Measurements from ENCODE around the gene AHSG. TPM values are rescaled to one million over a fixed set of nuclear protein-coding genes. Genes with fewer than 3 reads are reported as not detected.

The AHSG gene
- polyA plus RNA-seq, 6 donors from 2014 or later = not detected

DNA sequence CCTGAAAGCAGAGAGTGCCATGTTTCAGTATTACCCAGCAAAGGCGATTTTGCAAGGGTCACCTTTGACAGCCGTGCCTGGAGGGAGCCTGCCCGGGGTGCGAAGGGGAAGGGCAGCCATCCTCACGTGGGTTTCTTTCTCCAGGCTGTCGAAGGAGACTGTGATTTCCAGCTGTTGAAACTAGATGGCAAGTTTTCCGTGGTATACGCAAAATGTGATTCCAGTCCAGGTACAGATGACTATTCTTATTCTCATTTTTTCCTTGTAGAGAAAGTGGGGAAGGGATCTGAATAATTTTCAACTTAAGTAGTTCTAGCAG, 3.4 kb downstream of the AHSG start:
- no peak overlapping the region for H3K27ac Mint-ChIP-seq
- H3K9me3 Mint-ChIP-seq = no peaks in the 10 kb centered on the region
- no peak for ATAC-seq (ENCODE audit: low read depth in 2 of 2)
- H3K27me3 Mint-ChIP-seq = peaks cover 50 to 64% (median 55%) of the 10 kb centered on the region in 3 donors
- no peak overlapping the region for H3K4me3 Mint-ChIP-seq
- peaks cover 14 to 24% (median 17%) of the 10 kb centered on the region in 3 donors for H3K4me1 Mint-ChIP-seq
- H3K36me3 Mint-ChIP-seq = no peaks in the 10 kb centered on the region
- DNase-seq = no peak

DNA sequence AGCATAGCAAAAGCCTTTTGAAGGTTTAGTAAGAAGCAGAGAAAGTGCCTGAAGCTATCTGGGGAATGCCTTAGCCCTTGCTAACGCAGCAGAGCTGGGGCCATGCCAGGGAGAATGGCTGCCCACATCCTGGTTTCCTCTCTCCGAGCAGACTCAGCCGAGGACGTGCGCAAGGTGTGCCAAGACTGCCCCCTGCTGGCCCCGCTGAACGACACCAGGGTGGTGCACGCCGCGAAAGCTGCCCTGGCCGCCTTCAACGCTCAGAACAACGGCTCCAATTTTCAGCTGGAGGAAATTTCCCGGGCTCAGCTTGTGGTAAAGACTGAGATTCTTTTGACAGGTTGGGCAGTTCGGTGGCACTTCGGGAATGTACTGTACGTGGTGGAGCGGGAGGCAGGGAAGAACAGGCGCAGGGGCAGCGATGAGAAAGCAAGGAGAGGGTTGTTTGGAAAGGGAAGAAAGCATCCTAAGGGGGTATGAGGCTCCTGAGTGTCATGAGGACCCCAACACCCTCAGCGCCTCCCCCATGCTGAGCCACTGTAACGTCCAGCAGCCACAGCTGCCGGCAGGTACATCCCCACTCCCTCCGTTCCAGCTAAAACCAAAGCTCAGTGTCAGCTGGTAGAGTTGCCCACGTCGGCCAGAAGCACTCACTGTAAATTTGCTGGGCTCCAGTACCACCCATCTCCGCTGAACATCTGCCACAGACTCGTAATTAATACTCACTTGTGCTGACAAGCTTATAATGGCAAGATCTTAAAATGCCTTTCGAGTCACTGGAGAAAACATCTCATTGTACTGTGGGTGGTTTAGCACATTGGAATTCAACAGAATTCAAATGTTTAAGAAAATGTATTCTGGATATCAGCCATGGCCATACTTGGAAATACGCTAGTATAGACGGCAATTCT, 4.4 kb downstream of the AHSG start:
- Mint-ChIP-seq H3K36me3 (no peaks in the 10 kb centered on the region), H3K9me3 (no peaks in the 10 kb centered on the region), H3K27me3 (peaks cover 50 to 59% (median 56%) of the 10 kb centered on the region in 3 donors), H3K4me3 (peak overlapping the region in 6 of 8 donors; percentile 39 to 71 (median 66)), H3K4me1 (peaks cover 14 to 24% (median 17%) of the 10 kb centered on the region in 3 donors), H3K27ac (peak overlapping the region in 1 of 6 donors; percentile 64)
- peak; percentile 89 to 92 for ATAC-seq (ENCODE audit: low read depth in 2 of 2)
- DNase-seq = peak; percentile 69

DNA sequence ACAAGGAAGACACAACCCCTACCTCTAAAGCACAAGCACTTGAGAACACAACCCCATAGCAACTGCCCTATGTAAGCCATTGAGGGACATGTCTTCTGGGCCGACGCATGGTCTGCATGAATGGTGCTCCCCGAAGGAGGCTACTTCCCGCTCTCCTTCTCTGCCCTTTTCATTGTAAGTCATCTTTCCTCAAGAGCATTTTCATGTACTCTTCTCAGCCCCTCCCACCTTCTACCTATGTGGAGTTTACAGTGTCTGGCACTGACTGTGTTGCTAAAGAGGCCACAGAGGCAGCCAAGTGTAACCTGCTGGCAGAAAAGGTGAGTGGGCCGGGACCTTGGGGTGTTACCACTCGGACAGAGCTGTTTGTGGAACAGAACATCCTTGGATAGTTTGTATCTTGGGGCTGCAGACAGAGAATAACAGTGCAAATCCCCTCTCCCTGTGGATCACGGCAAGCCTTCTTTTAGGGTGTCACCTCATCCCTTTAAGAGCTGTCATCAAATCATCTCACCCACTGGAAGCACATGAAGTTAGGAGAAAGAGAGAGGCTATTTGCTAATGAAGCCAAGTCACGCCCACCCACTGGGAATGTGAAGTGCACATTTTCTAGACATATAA, 5.6 kb downstream of the AHSG start:
- H3K27ac Mint-ChIP-seq = peak overlapping the region in 1 of 6 donors; percentile 65
- no peak for DNase-seq
- no peak for ATAC-seq (ENCODE audit: low read depth in 2 of 2)
- peaks cover 14 to 24% (median 17%) of the 10 kb centered on the region in 3 donors for H3K4me1 Mint-ChIP-seq
- H3K4me3 Mint-ChIP-seq = peak overlapping the region in 1 of 8 donors; percentile 23
- peaks cover 50 to 60% (median 57%) of the 10 kb centered on the region in 3 donors for H3K27me3 Mint-ChIP-seq
- no peaks in the 10 kb centered on the region for H3K36me3 Mint-ChIP-seq
- no peaks in the 10 kb centered on the region for H3K9me3 Mint-ChIP-seq

DNA sequence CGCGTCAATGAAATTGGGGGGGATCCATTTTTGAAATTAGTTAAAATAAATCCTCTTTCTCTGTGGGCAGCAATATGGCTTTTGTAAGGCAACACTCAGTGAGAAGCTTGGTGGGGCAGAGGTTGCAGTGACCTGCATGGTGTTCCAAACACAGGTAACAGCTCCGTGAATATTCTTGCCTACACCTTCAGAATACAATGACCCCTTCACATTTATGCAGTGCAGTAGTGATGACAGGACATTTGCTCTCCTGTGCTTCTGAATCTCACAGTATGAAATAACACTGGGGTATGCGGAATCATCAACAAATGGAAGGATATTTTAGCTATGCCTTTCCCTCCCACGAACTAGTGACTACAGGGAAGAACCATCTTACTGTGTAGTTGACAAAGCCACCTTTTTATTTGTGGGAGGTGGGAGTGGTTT, 6.9 kb downstream of the AHSG start:
- H3K4me3 Mint-ChIP-seq = no peak overlapping the region
- H3K4me1 Mint-ChIP-seq = peaks cover 8 to 17% (median 11%) of the 10 kb centered on the region in 3 donors
- DNase-seq = no peak
- H3K9me3 Mint-ChIP-seq = no peaks in the 10 kb centered on the region
- H3K27me3 Mint-ChIP-seq = peaks cover 48 to 52% (median 49%) of the 10 kb centered on the region in 3 donors
- H3K36me3 Mint-ChIP-seq = no peaks in the 10 kb centered on the region
- H3K27ac Mint-ChIP-seq = no peak overlapping the region
- no peak for ATAC-seq (ENCODE audit: low read depth in 2 of 2)

DNA sequence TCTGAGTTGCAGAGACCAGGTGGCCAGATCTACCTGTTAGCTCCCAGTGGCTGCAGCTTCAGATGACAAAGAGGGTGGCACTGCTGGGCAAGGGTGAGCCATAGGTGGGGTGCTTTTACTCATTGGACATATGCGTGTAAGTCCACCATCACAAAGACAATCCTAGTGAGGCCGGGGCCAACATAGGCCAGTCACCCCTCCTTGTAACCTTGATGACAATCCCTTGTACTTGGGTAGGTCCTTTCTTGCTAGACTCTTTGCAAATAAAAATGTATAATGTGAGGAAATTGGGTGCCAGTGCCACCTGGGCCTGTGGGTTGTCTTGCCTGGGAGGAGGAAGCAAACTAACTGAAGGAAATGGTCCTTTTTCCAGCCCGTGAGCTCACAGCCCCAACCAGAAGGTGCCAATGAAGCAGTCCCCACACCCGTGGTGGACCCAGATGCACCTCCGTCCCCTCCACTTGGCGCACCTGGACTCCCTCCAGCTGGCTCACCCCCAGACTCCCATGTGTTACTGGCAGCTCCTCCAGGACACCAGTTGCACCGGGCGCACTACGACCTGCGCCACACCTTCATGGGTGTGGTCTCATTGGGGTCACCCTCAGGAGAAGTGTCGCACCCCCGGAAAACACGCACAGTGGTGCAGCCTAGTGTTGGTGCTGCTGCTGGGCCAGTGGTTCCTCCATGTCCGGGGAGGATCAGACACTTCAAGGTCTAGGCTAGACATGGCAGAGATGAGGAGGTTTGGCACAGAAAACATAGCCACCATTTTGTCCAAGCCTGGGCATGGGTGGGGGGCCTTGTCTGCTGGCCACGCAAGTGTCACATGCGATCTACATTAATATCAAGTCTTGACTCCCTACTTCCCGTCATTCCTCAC, 7.6 kb downstream of the AHSG start:
- no peak for ATAC-seq (ENCODE audit: low read depth in 2 of 2)
- H3K27ac Mint-ChIP-seq = no peak overlapping the region
- no peaks in the 10 kb centered on the region for H3K36me3 Mint-ChIP-seq
- peaks cover 42 to 48% (median 44%) of the 10 kb centered on the region in 3 donors for H3K27me3 Mint-ChIP-seq
- no peak overlapping the region for H3K4me3 Mint-ChIP-seq
- peaks cover 5 to 13% (median 8%) of the 10 kb centered on the region in 3 donors for H3K4me1 Mint-ChIP-seq
- DNase-seq = no peak
- no peaks in the 10 kb centered on the region for H3K9me3 Mint-ChIP-seq

DNA sequence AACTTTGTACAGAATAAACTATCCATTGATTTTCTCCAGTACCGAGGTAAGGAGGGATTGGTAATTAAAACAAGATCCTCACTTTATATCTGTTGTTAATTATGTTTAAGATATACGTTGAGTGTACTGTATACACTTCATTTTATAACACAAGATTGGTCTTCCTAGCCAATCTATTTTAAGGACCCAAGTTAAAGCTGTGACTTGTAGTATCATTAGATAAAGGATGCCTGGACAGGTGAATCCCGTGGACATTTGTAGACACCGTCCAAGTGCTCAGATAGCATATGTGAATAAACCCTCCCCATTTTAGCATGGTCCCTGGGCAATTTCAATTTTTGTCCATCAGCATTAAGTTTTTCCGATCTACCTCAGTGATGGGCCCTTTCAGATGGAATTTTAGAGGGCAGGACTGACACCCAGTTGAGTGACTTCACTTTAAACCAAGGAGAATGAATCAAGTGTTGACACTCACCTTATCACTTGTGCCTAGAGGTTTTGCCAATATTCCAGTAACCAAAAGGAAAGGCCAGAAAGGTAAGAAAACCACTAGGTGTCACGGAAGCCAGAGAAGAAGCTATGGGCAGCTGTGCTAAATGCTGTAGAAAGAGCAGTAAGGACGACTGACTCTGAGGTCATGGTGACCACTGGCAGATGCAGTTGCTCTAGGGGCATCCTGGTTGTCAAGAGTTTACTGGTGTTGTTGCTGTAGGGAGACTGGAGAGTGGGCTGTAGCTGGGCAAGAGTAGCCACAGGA, 9.2 kb downstream of the AHSG start:
- Mint-ChIP-seq H3K9me3 (no peaks in the 10 kb centered on the region), H3K4me1 (peaks cover 3 to 7% (median 3%) of the 10 kb centered on the region in 3 donors), H3K27me3 (peaks cover 39 to 43% (median 40%) of the 10 kb centered on the region in 3 donors), H3K27ac (no peak overlapping the region), H3K4me3 (no peak overlapping the region), H3K36me3 (no peaks in the 10 kb centered on the region)
- ATAC-seq (ENCODE audit: low read depth in 2 of 2) (no peak), DNase-seq (no peak)

DNA sequence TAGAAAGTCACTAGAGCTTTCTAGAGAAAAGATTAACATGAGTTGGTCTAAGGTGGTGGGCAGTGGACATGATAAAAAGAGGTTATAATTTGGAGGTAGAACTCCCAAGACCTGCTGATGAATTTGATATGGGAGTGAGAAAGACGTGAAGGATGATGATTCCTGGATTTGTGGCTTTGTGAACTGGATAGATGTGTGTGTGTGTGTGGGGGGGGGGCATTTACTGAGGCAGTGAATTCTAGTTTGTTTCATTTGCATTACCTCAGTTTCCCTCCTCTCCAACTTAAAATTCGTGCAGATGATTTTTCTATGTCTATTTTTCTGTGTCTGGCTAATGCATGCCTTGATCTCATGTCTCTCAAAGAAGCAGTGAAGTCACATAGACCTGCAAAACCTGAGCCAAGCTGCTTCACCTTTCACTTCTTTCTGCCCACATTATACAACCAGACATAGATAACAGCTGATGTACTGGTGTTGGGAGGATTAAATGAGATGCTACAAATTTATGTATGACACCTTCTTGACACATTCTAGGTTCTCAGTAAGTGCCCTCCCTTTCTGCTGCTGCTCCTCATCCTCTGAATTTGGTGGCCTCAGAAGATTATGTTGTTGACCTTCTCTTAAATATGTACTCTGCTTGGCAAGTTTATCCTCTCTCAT, 9.9 kb downstream of the AHSG start:
- Mint-ChIP-seq H3K9me3 (no peaks in the 10 kb centered on the region), H3K27ac (no peak overlapping the region), H3K4me1 (no peaks in the 10 kb centered on the region), H3K27me3 (peaks cover 32 to 37% (median 33%) of the 10 kb centered on the region in 3 donors), H3K4me3 (no peak overlapping the region), H3K36me3 (no peaks in the 10 kb centered on the region)
- DNase-seq (no peak), ATAC-seq (ENCODE audit: low read depth in 2 of 2) (no peak)

DNA sequence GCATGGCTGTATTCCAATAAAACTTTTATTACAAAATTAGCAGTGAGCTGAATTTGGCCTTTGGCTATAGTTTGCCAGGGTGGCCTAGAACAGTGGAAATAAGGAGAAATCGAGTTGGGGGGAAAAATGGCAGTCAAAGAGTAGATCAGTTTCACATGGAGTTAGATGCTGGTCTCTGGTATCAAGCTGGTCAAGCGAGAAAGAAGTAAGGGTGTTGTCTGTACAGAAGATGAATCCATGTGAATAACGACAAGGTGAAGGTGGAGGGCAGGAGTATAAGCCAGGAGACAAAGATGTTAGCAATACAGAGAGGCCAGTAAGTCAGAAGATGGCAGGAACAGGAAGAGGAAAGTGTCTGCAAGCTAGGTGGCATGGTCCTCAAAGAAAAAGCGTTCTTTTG, 11.7 kb downstream of the AHSG start:
- Mint-ChIP-seq H3K4me3 (no peak overlapping the region), H3K27me3 (peaks cover 23 to 32% (median 29%) of the 10 kb centered on the region in 3 donors), H3K4me1 (no peaks in the 10 kb centered on the region), H3K27ac (no peak overlapping the region), H3K36me3 (no peaks in the 10 kb centered on the region), H3K9me3 (no peaks in the 10 kb centered on the region)
- no peak for DNase-seq
- no peak for ATAC-seq (ENCODE audit: low read depth in 2 of 2)

DNA sequence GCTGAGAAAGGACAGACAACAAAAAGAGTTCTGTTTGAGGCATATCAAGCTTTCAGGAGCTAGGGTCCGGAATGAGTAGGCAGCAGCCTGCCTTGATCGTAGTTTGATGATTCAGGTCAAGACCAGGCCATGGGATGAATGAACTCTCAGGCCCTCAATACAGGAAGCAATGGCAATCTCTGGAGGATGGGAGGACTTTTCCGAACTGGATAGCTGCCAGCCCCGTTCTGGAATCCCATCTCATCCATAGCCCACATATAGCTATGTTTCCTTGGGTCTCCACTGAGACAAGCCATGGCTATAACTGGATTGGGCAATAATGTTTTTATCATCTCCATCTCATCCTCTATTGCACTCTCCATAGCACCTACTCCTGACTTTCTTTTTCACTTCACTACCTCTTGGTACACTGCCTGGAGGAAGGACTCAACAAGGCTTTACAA, 12.8 kb downstream of the AHSG start:
- no peaks in the 10 kb centered on the region for H3K4me1 Mint-ChIP-seq
- DNase-seq (no peak), ATAC-seq (ENCODE audit: low read depth in 2 of 2) (no peak)
- H3K4me3 Mint-ChIP-seq = no peak overlapping the region
- peaks cover 27 to 32% (median 31%) of the 10 kb centered on the region in 3 donors for H3K27me3 Mint-ChIP-seq
- no peaks in the 10 kb centered on the region for H3K9me3 Mint-ChIP-seq
- H3K36me3 Mint-ChIP-seq = peaks cover 0 to 4% of the 10 kb centered on the region in 2 donors
- H3K27ac Mint-ChIP-seq = no peak overlapping the region

DNA sequence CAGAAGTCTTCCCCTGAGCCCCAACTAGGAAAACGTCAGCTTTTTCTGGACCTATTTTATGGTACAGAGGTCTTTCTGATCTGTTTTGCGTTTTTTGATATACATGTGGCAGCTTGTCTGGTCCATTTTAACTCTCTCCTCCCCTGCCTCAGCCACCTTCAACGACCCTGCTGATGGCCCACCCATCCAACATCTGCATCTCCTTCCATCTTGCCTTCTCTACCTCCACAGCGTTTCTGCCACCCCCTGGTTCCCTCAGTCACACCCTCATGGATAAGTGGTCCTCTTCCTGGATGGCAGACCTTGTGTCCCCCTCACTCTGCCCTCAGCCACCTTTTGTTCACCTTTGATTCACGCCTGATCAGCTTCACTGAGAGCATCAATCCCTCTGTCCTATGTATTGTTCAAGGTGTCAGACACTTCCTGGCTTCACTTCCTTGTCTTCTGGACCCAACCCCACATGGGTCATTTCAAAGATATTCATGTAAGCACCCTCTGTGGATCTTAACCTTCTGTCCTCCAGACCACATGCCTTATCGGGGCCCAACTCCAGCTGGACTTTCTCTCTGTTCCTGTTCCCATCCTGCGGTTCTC, 13.5 kb downstream of the AHSG start:
- H3K4me3 Mint-ChIP-seq = no peak overlapping the region
- H3K9me3 Mint-ChIP-seq = no peaks in the 10 kb centered on the region
- no peak for DNase-seq
- ATAC-seq (ENCODE audit: low read depth in 2 of 2) = no peak
- peaks cover 0 to 11% of the 10 kb centered on the region in 2 donors for H3K36me3 Mint-ChIP-seq
- H3K27ac Mint-ChIP-seq = no peak overlapping the region
- peaks cover 27 to 33% (median 32%) of the 10 kb centered on the region in 3 donors for H3K27me3 Mint-ChIP-seq
- H3K4me1 Mint-ChIP-seq = no peaks in the 10 kb centered on the region

DNA sequence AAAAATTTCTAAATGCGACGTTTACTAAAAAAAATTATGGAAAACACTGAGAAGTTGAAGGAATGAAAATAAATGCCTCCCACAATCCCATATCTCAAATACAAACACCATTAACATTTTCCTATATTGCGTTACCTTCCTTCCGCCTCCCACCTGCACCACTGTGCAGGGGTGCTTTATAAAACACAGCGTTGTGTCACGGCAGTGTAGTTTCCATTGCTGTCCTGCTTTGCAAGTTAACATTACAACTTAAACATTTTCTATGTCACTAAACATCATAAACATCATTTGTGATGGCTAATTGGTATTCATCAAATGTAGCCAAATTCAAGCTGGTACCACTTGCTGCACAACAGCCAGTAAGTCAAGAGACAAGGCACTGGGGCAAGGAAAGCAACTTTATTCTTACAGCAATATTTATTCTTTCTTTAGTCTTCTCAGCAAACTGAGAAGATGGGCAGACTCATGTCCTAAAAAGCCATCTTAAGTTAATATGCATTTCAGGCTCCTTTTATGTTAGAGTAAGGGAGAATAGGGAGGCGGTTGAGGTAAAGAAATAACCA, 15.1 kb downstream of the AHSG start:
- ATAC-seq (ENCODE audit: low read depth in 2 of 2) = no peak
- peaks cover 19 to 26% (median 22%) of the 10 kb centered on the region in 3 donors for H3K27me3 Mint-ChIP-seq

DNA sequence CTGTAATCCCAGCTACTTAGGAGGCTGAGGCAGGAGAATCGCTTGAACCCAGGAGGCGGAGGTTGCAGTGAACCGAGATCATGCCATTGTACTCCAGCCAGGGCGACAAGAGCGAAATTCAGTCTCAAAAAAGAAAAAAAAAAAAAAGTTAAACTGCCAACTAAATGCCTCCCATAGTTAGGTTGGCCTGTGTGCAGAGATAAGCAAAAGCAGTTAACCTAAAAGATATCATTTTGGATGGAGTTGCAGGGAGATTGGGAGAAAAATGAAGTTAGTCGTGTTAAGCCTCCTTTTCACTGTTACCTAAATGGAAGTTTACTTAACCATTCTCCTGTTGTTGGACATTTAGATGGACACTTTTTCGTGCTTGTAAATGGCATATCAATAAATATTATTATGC, 15.9 kb downstream of the AHSG start:
- H3K9me3 Mint-ChIP-seq = no peaks in the 10 kb centered on the region
- no peak overlapping the region for H3K4me3 Mint-ChIP-seq
- peaks cover 14 to 22% (median 19%) of the 10 kb centered on the region in 3 donors for H3K27me3 Mint-ChIP-seq
- peaks cover 0 to 11% of the 10 kb centered on the region in 2 donors for H3K36me3 Mint-ChIP-seq
- no peak for DNase-seq
- no peak for ATAC-seq (ENCODE audit: low read depth in 2 of 2)
- H3K4me1 Mint-ChIP-seq = no peaks in the 10 kb centered on the region
- no peak overlapping the region for H3K27ac Mint-ChIP-seq

More for the DNA sequence above, 15.1 kb downstream of the AHSG start:
- Mint-ChIP-seq H3K4me1 (no peaks in the 10 kb centered on the region), H3K36me3 (peaks cover 0 to 11% of the 10 kb centered on the region in 2 donors), H3K27ac (no peak overlapping the region), H3K9me3 (no peaks in the 10 kb centered on the region), H3K4me3 (no peak overlapping the region)
- DNase-seq = no peak

Data from naive B cell (primary cell).